Activated gamma-delta T cell treated with anti-CD3 and anti-CD28 coated beads, Interleukin-2, amount 50 U/mL, for 16 hours (primary cell): ENCODE data around the gene ASB2.

Source experiments
- DNase-seq: peaks from one replicate; pipeline ENCODE4 v3.0.0-alpha.2; 2020; ENCODE audit warnings: low read depth

Gene ASB2

DNA sequence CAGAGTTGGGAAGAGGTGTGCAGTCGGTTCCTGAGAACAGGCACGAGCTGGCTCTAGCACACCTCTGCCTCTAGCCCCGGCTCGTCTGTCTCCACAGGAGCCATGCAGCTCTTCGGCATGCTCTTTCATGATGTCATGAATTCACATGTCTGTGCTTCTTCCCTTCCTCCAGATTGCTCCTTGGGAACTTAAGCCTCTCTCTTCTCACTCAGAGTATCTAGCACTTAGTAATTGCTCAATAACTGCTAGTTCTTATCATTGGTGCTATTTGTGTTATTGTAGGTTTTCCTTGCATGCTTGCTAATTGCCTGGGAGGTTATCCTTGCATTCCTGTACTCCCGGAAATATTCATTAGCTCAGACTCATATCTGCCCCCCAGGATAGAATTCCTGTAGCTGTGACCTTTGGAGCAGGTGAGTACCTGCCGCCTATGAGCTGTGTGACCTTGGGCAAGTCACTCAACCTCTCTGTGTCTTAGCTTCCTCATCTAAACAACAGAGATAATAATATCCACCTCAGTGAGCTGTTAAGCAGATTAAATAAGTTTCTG lies 29.8 kb downstream of the ASB2 start:
- DNase-seq: no peak

GRCh38 chr14:93946104-93946503 lies 30.3 kb downstream of the ASB2 start:
- DNase-seq: no peak

DNA sequence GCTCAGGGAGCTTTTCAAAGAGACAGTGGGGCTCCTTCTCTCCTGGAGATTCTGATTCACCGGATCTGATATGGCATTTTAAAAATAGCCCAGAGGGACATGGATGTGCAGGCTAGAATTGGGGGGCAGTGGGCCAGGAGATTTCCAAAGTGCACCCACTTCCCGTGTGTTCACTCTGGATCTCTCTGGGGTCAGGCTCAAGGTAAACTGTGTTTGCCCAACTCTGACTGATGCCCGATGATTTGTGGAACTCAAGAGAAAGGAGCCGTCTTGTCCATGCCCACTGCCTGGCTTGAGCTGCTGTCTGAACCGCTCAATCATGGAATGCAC lies 31.3 kb downstream of the ASB2 start:
- no peak for DNase-seq

DNA sequence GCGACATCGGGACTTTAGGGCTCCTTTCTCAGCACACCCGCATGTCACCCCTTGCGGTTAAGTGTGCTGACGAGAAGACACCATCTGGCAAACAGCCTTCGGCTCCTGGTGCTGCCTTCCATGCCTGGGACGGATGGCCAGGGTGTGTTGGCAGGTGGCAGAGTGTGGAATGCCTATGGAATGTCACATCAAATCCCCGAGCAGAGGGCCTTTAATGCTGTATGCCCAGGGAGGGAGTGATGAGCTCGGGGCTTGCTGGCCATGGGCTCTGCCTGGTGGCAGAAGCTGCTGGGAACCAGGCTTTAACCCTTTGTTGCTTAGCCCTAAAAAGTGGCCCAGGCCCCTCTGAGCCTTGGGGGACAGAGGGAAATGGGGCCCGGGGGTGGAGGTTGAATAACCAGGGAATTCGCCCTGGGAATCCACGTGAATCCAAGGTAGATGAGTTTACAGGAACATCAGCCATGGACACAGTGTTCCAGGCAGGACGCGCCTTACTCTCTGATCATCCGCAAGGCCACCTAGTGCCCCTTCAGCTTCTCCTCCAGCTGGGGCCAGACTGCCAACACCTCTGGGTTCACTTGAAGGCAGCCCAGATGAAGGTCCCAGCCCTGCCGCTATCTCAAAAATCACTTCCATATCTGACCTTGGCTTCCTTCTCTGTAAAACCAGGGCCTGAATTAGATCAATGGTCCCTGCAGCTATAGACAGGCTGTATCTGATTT lies 31.9 kb downstream of the ASB2 start:
- DNase-seq: no peak

GRCh38 chr14:93943930-93944329 lies 32.4 kb downstream of the ASB2 start:
- DNase-seq: no peak

DNA sequence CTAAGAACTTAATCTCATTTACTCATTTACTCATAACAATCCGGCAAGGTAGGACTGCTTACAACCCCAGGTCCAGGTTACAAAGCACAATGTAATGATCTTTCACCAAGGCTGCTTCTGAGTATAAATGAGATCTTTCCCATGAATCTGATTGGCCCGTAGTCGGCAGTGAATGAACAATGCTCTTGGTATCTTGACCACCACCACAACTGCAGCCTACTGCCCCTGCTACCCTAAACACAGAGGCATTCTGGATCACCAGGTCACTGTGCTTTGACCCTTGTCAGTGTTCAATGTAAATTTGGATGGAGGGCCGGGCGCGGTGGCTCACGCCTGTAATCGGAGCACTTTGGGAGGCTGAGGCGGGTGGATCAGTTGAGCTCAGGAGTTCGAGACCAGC lies 33.3 kb downstream of the ASB2 start:
- DNase-seq: no peak

- no peak for DNase-seq
Measured at GRCh38 chr14:93941293-93941910, 35.0 kb downstream of the ASB2 start.

GRCh38 chr14:93940437-93940836 lies 35.9 kb downstream of the ASB2 start:
- DNase-seq: no peak

DNA sequence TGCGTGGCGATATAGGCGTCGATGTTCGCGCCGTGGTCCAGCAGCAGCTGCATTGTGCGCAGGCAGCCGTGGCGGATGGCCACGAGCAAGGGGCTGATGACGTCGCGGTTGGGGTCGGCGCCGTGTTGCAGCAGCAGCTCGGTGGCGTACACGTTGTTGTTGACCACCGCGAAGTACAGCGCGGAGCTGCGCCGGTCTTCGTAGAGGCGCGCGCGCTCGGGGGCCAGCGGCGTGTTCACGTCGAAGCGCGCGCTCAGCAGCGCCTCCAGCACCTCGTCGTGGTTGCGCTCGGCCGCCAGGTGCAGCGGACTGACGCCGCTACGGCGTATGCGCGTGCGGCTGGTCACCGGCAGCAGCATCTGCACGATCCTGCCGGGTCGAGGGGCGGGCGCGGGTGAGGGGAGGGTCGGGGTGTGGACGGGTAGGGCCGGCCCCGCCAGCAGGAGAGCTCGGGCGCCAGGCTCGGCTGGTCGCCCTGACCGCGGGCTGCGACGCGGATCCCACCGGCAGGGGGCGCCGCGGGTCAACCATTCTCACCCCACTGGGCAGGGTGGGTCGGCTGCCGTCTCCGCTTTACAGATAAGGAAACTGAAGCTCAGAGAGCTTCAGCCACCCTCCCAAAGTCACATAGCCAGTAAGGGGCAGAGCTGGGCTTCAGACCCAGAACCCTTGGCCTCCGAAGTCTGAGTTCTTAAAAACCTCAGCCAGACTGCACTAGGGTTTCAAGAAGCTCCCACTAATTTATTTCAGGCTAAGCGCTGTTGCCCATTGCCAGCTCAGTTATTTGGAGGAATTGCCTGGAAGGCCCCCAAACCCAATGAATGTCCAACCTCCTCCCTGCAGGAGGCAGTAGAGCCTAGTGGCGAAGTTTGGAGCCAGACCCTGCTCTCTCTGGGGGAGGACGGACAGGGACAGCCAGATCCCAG lies 36.8 kb downstream of the ASB2 start:
- peak; percentile 93 for DNase-seq

DNA sequence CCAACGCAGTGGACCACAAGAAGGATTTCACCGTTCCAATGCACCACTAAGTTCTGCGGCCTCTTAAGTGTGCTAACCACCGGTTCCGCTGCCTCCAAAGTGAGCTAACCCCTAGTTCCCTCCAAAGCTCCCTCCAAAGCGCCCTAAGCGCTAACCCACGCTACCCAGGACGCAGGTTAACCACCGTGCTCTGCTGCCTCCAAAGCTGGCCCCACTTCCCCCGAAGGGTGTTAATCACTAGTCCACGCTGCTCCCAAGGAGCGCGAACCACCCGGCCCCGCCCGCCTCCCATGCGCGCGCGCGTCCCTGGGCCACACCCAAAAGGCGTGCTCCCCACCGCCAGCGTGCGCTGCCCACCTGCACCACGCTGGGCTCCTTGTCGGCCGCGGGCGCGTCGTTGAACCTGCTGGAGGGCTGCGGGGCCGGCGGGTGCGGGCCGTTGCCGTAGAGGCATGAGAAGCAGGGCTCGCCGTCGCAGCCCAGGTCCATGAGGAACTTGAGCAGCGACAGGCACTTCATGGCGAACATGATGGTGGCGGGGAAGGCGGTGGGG lies 37.5 kb downstream of the ASB2 start:
- no peak for DNase-seq

DNA sequence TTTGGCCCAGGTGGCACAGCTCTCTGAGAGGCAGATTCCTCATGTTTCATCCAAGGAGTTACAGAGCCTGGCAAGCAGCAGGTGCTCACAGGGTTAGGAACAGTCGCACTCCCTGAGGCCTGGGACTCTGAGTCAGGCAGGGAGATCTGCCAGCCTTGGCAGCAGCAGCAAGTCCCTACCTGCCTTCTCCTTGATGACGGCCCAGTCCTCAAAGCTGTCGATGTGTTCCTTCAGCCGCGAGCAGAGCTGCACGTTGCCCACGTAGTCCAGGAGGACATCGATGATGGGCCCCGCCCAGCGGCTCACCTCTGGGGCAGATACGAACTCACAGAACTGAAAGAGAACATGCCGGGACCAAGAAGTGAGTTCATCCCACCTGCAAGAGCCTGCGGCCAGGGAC lies 38.9 kb downstream of the ASB2 start:
- DNase-seq: no peak

- no peak for DNase-seq
Measured at GRCh38 chr14:93936926-93937325, 39.4 kb downstream of the ASB2 start.

- no peak for DNase-seq
Measured at GRCh38 chr14:93936245-93936644, 40.1 kb downstream of the ASB2 start.

- DNase-seq: no peak
Measured at GRCh38 chr14:93935213-93935612, 41.2 kb downstream of the ASB2 start.

DNA sequence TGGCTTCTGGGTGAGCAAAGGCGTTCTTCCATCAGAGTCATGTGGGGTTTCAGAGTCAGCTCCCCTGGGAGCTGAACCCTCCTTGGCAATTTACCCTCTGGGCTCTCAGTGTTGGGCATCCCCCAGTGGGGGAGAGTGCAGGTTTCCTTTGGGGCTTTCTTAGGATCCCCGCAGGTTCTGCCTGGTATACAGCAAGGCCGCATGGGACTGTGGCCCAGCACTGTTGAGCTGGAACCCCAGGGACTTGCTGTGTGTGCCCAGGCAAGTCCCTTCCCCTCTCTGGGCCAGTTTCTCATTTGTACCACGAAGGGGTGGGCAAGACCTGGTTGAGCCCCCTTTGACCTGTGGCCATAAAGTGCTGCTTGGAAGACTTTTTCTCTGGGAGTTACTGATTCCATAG lies 43.7 kb downstream of the ASB2 start:
- no peak for DNase-seq

DNA sequence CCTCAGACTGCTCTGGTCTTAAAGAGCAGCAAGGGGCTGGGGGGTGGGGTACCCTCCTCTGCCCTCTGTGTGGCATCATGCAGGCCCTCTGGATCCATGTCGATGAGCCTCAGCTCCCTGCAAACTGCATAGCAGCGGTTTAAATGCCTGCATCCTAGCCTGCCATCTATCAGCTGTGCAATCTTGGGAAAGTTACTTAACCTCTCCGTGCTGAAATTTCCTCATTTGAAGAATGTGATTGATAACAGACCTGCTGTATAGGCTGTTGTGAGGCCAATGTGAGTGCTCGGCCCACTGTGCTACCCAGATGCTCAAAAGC lies 45.4 kb downstream of the ASB2 start:
- DNase-seq: no peak

DNA sequence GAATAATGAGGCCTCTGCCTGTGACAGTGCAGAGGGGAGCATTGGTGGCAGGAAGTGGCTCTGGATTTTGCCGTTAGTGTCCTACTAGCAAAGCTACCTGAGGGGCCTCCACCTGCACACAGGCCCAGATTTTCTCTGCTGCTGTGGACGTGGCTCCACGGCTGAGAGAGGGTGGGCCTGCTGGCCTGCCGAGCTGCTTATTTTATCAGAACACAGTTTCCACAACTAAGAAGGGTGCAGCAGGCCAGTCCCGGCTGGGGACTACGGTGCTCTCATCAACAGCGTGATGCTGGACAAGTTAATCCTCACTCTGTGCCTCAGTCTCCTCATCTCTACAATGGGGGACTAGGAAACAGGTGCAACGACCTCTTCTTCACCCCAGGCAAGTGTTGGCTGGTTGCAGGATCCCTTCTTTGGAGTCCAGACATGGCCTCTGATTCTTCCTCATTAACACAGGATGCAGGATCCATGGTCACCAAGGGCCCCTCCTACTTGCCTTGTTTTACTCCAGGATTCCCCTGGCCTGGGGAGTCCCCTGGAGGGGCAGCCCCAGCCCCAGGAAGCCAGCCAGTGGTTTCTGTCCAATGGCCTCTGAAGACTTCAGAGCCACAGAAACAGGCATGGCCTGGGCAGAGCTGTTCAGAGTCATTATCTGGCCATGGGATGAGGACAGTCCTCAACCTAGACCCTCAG lies 45.9 kb downstream of the ASB2 start:
- DNase-seq: no peak

DNA sequence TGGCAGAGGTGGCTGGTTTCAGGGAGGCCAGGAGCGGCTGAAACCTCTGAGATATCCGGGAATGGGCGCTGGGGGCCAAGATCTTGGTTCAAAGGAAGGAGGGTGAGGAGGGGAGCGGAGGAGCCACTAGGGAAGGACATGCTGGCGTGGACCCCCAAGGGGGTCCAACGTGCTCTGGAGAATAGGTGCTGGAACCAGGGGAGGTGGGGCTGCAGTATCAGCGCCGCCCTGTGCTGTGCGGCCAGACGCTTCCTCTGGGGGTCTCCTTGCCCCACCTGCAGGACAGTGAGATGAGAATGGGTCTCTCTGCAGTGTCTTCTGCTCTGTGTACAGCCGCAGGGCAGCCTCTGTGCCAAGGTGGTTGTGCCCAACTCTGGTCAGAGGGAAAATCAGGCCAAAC lies 46.7 kb downstream of the ASB2 start:
- DNase-seq: no peak

DNA sequence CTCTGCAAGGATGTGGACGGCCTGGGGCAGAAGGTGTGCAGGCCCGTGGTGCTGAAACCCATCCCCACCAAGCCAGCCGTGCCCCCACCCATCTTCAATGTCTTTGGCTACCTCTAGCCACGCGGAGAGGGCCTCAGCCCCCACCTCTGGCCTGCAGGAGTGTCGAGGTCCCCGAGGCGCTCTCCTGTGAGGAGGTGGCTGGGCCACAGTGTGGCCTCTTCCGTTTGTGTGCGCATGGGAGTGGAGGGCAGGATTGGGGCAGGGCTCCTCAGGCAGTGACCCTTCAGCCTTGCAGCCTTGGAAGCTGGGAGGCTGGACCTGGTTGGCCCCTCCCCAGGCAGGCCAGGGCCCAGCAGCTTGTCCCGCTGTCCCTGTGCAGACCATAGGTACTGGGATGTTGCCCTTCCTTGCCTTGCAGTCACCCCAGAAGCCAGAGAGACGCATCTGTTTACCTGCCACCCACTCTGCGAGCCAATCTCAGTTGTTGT lies 47.3 kb downstream of the ASB2 start:
- no peak for DNase-seq

- DNase-seq: no peak
Measured at GRCh38 chr14:93928184-93929047, 48.0 kb downstream of the ASB2 start.

DNA sequence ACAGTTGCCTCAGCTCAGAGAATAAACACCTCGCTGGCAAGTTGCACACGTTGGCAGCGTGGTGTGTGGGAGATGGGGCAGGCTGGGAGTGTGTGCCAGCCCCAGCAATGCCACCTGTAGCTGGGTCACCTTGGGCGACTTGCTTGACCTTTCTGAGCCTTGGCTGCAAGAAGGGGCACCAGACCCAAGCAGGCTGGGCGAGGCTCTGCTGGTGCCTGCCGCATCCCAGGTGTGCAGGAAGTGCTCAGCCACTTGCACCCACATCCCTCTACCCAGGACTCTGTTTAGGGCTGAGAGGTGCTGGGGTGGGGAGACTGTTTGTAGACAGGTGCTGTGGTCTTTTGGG lies 48.6 kb downstream of the ASB2 start:
- DNase-seq: no peak
